NCI-H128 (cell line): ENCODE results near the gene GAS1.

Experiments
- DNase-seq: peaks from one replicate; lab custom pipeline; 2025; ENCODE audit not compliant: unreplicated experiment; lab: John Stamatoyannopoulos, UW

The GAS1 gene

GRCh38 chr9:86926145-86926544, 21.2 kb downstream of the GAS1 start:
- DNase-seq = no peak

GRCh38 chr9:86925686-86926085, 21.6 kb downstream of the GAS1 start:
- DNase-seq = no peak

- DNase-seq = no peak
These were observed 23.1 kb downstream of the GAS1 start for GRCh38 chr9:86924206-86924605.

- DNase-seq = no peak
These were observed 26.0 kb downstream of the GAS1 start for GRCh38 chr9:86921151-86921923.

- no peak for DNase-seq
These were observed 28.8 kb downstream of the GAS1 start for GRCh38 chr9:86918556-86918955.

- DNase-seq = no peak
These were observed 35.1 kb downstream of the GAS1 start for GRCh38 chr9:86912210-86912609.

- DNase-seq = no peak
These were observed 37.9 kb downstream of the GAS1 start for GRCh38 chr9:86909388-86909787.

- DNase-seq = no peak
These were observed 39.0 kb downstream of the GAS1 start for GRCh38 chr9:86908261-86908660.

GRCh38 chr9:86907346-86907745, 40.0 kb downstream of the GAS1 start:
- no peak for DNase-seq

GRCh38 chr9:86903734-86904085, 43.6 kb downstream of the GAS1 start:
- DNase-seq = no peak

- DNase-seq = no peak
These were observed 44.1 kb downstream of the GAS1 start for GRCh38 chr9:86902991-86903733.

GRCh38 chr9:86902586-86902985, 44.7 kb downstream of the GAS1 start:
- DNase-seq = no peak

- DNase-seq = no peak
These were observed 45.1 kb downstream of the GAS1 start for GRCh38 chr9:86902176-86902575.

GRCh38 chr9:86901511-86901910, 45.8 kb downstream of the GAS1 start:
- no peak for DNase-seq
